HUES48 (cell line): ENCODE measurements around the gene WFDC11.

Experiments used
- H3K27ac ChIP-seq: one replicate; pipeline ENCODE4 v1.7.0; 2013; ENCODE audit warnings: low read depth, low read length, inconsistent platforms
- H3K27me3 ChIP-seq: 2 replicates; pipeline ENCODE4 v1.6.1; 2013; ENCODE audit warnings: mild to moderate bottlenecking, low read length; ENCODE audit not compliant: control insufficient read depth, insufficient read depth
- H3K36me3 ChIP-seq: 2 replicates; pipeline ENCODE4 v1.6.1; 2013; ENCODE audit warnings: low read length; ENCODE audit not compliant: control insufficient read depth, insufficient read depth
- H3K4me1 ChIP-seq: 2 replicates; pipeline ENCODE4 v1.6.1; 2013; ENCODE audit warnings: mild to moderate bottlenecking, low read length; ENCODE audit not compliant: control insufficient read depth, insufficient read depth
- H3K4me3 ChIP-seq: 2 replicates; pipeline ENCODE4 v1.5.1; 2013; ENCODE audit warnings: mild to moderate bottlenecking, low read depth, low read length
- H3K9ac ChIP-seq: 2 replicates; pipeline ENCODE4 v1.6.1; 2013; ENCODE audit warnings: mild to moderate bottlenecking, low read depth, low read length, moderate library complexity
- H3K9me3 ChIP-seq: 2 replicates; pipeline ENCODE4 v1.6.1; 2013; ENCODE audit warnings: low read length; ENCODE audit not compliant: control insufficient read depth, insufficient read depth

The WFDC11 gene

GRCh38 chr20:45626540-45626939, 43.5 kb downstream of the WFDC11 start:
- H3K27ac ChIP-seq = no peak overlapping the region
- no peaks in the 10 kb centered on the region for H3K9me3 ChIP-seq
- H3K36me3 ChIP-seq = no peaks in the 10 kb centered on the region
- no peak overlapping the region for H3K4me3 ChIP-seq
- no peak overlapping the region for H3K9ac ChIP-seq
- H3K4me1 ChIP-seq = no peaks in the 10 kb centered on the region
- H3K27me3 ChIP-seq = no peaks in the 10 kb centered on the region

DNA sequence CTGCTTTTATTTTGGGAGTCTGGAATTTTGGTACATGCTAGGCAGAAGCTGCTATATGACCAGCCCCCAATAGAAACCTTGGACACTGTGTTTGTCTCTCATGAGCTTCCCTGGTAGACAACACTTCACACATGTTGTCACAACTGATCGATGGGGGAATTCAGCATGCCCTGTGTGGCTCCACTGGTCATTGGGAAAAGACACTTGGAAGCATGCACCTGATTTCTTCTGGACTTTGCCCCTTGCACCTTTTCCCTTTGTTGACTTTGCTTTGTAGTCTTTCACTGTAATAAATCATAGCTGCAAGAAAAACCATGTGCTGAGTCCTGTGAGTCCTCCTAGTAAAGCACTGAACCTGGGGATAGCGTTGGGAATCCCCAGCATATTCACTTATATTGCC, 48.4 kb downstream of the WFDC11 start:
- Histone ChIP-seq H3K4me1 (no peaks in the 10 kb centered on the region), H3K27ac (no peak overlapping the region), H3K4me3 (no peak overlapping the region), H3K36me3 (no peaks in the 10 kb centered on the region), H3K9me3 (no peaks in the 10 kb centered on the region), H3K27me3 (no peaks in the 10 kb centered on the region), H3K9ac (no peak overlapping the region)

GRCh38 chr20:45617591-45617990, 52.4 kb downstream of the WFDC11 start:
- no peak overlapping the region for H3K27ac ChIP-seq
- H3K4me3 ChIP-seq = no peak overlapping the region
- H3K9ac ChIP-seq = no peak overlapping the region
- no peaks in the 10 kb centered on the region for H3K36me3 ChIP-seq
- H3K9me3 ChIP-seq = no peaks in the 10 kb centered on the region
- H3K4me1 ChIP-seq = no peaks in the 10 kb centered on the region
- no peaks in the 10 kb centered on the region for H3K27me3 ChIP-seq

GRCh38 chr20:45612314-45612713, 57.7 kb downstream of the WFDC11 start:
- no peaks in the 10 kb centered on the region for H3K9me3 ChIP-seq
- no peak overlapping the region for H3K4me3 ChIP-seq
- H3K27ac ChIP-seq = no peak overlapping the region
- H3K9ac ChIP-seq = no peak overlapping the region
- no peaks in the 10 kb centered on the region for H3K4me1 ChIP-seq
- H3K36me3 ChIP-seq = no peaks in the 10 kb centered on the region
- H3K27me3 ChIP-seq = no peaks in the 10 kb centered on the region

DNA sequence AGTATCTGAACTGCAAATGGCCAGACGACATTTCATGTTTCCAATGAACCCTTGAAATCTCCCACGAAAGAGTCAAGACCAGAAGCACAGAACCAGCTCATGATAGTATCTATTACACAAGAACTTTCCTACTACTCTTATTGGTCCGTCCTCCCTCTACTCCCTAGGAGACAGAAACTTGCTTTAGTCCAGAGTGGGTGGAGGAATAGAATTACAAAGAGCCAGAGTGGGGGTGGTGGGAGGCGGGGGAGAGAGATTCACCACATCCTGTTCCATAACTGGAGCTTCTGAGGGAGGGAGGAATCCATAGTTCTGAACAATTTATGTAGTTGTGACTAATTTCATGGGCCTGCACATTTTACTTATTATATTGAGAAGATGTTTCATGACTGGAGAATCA, 59.0 kb downstream of the WFDC11 start:
- H3K27ac ChIP-seq = no peak overlapping the region
- no peak overlapping the region for H3K9ac ChIP-seq
- no peaks in the 10 kb centered on the region for H3K36me3 ChIP-seq

DNA sequence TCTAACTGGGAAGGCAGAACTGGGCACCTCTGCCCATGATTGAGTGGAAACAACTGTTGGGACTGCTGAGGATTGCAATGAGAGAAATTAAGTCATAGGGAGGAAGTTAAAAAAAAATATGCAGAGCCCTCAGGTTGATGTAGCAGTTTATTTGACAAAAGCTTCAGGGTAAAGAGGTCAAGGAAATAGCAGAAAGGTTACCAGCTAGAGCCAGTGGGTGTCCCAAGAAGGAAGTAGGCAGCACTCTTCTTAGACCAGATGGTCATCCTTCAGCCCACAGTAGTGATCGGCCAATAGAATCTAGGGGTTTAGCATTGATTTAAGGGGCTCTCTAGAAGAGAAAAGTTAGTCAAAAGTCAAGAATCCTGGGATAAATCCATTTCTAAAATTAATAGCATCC, 62.2 kb downstream of the WFDC11 start:
- Histone ChIP-seq H3K9ac (no peak overlapping the region), H3K27me3 (no peaks in the 10 kb centered on the region)

More for the DNA sequence above, 59.0 kb downstream of the WFDC11 start:
- no peaks in the 10 kb centered on the region for H3K27me3 ChIP-seq
- H3K4me3 ChIP-seq = no peak overlapping the region
- no peaks in the 10 kb centered on the region for H3K9me3 ChIP-seq
- no peaks in the 10 kb centered on the region for H3K4me1 ChIP-seq

More for the DNA sequence above, 62.2 kb downstream of the WFDC11 start:
- Histone ChIP-seq H3K27ac (no peak overlapping the region), H3K36me3 (no peaks in the 10 kb centered on the region), H3K9me3 (no peaks in the 10 kb centered on the region; the same call in 1 of the 2 replicates), H3K4me1 (no peaks in the 10 kb centered on the region), H3K4me3 (no peak overlapping the region)
